COR-L47 (cell line): ENCODE results near the gene PLD5.
"Not testable (repeated sequence)": the region's sequence is repeated elsewhere in the genome, so short reads cannot be mapped to it uniquely, and the experiment has no call there.

Experiments used
- DNase-seq: peaks from one replicate; lab custom pipeline; 2025; lab: John Stamatoyannopoulos, UW

PLD5 gene

DNA sequence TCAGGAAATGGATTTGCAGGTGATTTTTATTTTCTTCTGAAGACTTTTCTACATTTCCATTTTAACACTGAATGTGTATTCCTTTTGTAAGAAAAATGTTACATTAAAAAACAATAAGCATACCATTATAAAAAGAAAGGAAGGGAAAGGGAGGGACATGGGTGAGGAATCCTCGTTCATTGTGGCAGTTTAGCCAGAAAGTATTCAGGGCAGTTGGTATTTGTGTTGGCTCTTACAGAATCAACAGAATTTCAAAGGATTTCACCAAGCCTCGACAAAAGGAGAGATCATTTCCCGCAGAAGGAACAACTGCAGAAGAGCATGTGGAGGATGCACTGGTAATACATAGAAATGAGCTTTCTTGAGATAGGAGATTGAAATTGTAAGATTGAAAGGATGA lies 35.0 kb downstream of the PLD5 start:
- no peak for DNase-seq

DNA sequence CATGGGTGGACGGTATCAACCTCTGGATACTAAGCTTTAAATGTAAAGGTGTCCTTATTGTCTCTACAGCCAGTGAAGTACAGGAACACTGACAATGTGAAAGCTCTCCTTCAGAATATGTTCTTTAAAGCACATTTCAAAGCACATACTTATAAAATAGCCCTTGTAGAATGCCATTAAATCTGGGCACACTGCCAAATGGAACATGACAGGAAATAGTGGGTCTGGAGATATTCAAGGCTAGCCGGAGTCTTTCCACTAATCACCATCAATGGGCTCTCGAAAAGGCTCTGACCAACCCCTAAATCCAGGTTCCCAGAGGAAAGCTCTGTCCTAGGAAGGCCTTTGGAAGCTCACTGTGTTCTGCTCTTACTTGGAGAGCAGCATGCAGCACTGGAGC lies 46.6 kb downstream of the PLD5 start:
- peak; percentile 82 for DNase-seq

DNA sequence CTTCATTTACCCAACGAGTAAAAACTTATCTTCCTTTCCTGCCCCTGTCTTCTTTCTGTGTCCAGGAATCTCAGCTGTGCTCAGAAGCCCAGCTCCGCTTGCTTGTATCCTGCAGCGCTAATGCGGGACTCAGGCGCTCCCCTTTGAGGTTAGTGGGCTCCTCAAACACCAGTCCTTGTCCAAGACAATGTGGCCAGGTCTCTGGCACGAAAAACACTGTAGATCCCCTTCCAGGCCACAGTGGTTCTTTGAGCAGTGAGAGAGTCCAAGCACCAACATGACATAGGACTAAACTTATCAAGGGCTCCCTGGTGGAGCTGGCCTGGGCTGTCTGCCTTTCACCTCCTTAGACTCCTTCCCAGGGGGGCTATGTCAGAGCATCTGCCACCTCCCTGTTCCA lies 53.7 kb downstream of the PLD5 start:
- no peak for DNase-seq

DNA sequence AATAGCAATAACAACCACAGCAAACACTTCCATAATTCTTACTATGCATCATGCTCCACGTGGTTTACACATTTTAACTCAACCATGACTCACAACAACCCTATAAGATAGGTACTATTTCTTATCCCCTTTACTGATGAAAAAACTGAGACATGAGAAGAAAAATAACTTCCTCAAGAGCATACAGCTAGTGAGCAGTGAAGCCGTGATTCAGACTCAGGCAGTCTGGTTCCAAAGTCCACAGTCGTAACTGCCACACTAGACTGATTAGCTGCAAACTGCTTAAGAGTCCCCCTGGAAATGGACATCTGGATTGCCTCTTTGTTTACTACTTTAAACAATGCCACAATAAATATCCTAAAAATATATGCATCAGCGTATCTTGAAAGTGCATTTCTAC lies 55.7 kb downstream of the PLD5 start:
- DNase-seq: no peak

DNA sequence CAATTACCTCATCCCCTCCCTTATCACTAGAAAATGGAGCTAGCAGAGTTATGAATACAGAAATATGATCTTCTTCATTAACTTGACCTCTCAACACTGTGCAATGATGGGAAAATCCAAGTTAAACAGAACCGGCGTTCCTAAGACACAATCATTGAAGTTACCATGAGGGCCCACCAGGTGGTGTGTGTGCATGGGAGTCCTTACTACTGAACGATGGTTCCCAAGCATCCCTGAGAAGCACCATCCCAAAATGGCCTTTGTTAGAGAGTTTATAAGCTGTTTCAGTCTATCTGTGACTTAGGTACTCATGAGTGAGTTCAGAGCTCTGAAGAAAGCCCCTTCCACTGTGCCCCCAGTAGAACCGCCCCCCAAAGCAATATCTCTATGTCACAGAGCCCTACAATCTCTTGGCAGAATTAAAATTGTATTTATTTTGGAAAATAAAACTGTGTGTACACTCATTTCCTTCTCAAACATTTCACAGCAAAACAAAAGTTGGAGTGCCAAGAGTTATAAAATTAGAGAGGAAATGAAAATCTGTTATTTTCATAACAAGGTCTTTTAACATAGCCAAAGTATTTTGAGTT lies 56.8 kb downstream of the PLD5 start:
- peak; percentile 79 for DNase-seq

DNA sequence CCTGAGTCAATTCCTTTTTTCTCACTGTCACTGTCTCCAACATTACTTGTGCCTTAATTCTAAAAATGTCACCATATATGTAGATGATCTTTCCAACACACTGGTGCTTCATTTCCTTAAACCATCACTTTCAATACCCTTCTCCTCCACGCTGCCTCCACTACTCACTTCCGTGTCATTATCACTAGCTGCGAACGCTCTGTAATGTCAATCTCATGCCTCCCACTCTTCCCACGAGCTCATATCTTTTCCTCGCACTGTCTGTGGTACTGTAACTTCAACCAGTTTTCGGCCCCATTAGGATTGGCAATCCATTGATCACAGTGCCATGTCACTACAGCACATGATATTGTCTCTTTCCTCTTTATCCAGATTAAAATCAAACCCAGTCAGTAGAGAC lies 61.6 kb downstream of the PLD5 start:
- no peak for DNase-seq

DNA sequence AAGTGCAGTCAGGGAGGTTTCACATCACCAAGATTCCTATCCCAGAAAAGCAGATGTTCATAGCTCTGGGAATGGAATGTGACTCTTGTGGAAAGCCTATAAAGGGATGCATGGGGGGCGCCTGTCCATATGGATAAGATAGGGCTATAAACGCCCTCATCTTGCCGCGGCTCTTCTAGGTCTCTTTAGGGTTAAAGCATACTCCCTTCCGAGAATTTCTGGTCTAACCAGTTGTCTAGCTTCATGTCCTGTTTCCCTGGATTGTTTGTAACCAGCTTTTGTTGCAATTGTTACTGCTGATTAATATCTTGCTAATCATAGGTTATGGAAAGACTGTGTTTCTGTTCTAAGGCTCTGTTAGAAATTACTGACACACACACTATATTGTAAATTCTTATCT lies 64.8 kb downstream of the PLD5 start:
- DNase-seq: not testable (repeated sequence)

DNA sequence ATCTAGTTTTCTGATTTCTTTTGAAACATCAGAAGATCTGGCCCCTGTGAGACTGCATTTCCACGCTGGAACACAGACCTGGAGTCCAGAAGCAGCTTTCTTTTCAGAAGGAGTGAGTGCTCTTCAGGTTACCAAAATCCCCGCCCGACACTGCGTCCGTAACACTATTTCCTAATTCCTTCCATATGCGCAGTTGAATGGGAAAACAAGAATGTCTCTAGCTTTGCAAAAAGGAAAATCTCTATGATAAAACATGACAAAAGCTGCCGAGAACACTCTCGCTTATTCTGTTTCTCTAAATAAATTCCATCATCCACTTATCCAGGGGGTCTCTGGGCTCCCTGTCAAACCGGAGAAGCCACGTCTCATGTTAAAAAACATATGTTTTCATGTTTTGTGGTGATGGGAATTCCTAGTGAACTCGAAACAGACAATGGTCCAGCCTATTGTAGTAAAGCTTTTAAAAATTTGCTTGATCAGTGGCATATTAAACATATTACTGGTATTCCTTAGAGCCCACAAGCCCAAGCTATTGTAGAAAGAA lies 67.7 kb downstream of the PLD5 start:
- no peak for DNase-seq

DNA sequence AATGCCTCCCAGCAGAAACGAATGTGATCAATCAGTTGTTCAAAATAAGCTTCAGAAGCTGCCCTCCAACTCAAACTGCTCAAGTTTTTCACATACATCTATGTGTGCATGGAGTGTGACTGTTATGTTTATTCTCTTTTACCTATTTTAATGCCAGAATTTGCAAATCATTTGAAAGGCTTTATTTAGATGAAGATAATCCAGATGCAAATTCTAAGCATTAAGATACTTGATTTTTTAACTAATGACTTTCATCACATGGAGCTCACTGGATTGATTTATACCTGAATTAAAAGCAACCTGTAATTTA lies 69.5 kb downstream of the PLD5 start:
- DNase-seq: no peak

DNA sequence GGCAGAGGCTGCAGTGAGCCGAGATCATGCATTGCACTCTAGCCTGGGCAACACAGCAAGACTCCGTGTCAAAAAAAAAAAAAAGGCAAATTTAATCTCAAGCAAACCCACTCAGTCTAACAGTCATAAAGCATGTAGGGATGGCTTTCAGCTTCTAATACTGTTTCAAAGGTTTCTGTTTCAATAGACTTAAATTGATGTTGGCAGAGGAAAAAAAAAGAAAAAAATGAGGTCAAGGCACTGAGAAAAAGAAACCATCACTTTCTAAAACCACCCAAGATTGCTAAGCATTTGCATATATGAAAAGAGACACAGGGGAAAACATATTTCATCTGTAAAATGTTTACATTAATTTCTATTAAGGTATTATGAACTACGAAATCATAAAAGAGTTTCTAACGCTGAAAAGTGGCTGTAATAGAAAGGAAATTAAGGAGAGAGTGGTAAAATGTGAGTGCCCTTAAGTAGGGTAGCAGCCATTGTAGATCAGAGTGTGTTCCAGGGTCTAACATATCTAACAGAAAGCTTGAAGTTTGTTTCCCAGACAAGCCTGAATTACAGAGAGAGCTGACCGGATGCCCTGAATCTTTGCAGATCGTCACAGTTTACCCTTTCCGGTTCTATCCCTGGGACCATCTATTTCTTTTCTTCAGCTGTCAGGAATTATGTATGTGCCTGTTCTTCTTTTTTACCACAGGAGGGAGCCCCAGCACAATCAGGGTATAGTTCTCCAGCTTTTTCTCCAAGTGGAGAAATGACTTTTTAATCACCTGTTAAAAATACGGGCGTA lies 70.0 kb downstream of the PLD5 start:
- peak; percentile 58 for DNase-seq

DNA sequence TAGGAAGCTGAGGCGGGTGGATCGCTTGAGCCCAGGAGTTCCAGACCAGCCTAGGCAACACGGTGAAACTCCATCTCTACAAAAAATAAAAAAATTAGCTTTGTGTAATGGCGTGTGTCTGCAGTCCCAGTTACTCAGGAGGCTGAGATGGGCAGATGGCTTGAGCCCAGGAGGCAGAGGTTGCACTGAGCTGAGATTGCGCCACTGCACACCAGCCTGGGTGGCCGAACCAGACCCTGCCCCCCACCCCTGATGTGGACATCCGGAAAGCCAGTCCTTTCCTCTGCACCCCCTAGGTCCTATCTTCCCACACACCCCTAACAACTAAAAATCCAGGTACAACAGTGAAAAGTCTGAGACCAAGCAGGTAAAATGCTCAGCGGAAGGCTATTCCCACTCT lies 71.9 kb downstream of the PLD5 start:
- DNase-seq: no peak

DNA sequence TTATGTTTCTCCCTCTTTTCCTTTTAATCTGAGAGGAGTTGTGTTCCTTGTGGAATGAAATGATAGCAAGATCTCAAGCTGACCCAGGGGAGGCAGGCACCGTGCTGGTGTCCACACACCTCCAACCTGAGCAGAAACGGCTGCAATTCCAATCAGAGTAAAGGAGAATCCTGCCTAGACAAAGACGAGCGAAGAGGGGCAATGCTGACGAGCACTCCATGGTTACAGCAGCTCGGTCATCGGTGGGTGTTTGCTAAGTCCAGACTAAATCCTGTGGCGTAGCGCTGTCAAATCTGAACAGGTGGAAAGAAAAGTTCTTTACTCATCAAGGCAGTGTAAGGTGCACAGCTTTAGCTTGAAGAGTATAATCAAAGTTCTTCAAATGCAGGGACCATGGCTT lies 74.8 kb downstream of the PLD5 start:
- peak; percentile 26 for DNase-seq

DNA sequence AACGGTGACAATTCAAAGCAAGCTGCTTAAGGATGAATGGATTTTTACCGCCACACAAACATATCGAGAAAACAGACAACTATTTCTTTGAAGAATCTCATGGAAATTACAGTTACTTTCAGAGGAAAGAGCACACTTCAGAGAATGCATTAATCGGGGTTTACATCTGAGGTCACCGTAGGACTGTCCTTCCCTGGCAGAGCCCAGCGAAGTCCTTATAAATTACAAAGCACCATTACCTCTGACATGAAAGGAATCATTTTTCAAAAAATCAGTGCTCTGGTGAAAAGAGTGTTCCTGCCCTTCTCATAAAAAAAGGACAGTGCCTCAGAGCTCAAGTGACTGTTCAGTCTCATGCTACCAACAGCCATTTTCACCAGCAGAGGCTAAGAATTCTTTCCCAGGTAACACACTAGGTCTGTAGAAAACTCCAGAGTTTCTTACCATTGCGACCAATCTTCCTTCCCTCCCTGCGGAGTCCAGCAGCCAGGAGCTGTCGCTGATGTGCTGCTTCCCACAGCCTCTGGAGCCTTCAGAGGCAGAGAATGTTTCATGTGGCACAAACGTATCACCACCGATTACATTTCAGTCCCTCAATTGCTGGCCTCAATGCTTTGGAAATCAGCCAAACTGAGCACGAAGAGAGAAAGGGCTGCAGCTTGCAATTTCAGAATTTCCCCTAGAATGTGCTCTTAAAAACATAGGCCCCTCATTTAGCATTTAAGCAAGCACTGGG lies 75.4 kb downstream of the PLD5 start:
- peak; percentile 63 for DNase-seq

DNA sequence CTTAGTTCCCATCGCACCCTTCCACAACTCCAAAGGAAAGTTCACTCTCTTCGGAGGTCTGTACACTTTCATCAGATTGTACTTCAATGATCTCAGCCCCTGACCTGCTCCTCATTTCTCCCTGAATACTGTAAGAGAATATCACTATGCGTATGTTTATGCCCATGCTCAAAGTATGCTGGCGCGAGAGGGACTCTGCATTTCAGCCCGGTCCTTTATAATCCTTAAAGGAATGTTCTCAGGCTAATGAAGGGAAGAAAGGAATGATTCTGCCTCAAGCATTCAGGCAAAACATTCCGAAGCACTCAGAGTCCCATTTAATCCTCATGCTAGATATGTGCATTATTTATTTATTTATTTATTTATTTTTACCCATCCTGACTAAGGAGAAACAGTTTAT lies 76.8 kb downstream of the PLD5 start:
- DNase-seq: no peak

DNA sequence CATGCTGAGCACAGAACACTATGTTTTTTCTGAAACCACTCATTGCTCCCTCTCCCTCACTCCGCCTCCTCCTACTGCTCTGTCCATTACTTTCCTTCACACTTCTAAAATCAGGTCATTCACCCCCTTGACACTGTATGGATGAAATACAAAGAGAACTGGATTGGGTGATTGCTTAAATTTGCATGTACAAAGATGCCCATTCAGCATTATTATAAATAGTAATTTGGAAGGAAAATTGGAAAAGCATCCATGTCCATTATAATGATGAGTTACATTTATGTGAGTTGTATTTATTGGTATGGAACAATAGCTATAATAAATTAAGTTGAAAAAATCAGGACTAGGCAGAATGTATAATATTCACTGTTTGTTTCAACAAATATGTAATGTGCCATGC lies 83.7 kb downstream of the PLD5 start:
- no peak for DNase-seq

DNA sequence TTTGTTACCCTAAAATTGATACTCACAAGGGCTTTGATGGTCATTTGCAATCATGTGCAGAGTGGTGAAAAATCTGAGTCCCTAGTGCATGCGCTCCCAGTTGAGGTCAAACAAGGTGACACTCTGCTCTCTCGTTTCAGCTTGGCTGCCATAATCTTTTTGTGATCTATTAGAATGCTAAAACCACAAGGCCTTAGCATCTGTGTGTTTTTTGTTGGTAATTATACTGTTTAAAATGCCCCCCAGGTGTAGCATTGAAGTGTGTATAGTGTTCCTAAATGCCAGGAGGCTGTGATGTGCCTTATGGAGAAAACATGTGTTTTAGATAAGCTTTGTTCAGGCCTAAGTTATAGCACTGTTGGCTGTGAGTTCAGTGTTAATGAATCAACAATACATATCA lies 89.3 kb downstream of the PLD5 start:
- DNase-seq: no peak

DNA sequence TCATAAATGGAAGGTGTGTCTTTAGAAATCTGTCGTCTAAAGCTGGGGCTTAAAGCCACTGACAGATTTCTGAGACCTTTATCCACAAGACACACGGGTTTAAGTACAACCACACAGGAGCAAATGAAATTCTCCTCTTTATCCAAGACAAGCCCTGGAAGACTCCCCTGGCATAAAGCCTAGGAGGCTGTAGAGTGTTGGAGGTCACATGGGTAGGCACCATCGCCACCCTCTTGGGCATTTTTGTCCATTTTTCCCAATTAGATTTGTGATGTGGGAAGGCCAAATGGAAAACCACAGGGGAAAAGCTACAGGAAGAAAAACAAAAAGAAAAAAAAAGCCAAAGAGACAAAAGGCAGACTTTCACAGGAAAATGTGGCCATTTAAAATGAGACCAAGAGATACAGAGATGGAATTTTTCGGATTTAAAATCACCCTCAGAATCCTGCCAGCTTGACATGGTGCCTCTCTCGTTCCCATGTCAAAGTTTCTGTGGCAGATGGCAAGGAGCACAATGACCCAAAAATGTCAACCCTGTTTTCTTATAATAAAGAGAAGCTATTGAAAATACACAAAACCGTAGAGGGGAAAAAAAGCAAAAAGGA lies 91.9 kb downstream of the PLD5 start:
- DNase-seq: no peak

DNA sequence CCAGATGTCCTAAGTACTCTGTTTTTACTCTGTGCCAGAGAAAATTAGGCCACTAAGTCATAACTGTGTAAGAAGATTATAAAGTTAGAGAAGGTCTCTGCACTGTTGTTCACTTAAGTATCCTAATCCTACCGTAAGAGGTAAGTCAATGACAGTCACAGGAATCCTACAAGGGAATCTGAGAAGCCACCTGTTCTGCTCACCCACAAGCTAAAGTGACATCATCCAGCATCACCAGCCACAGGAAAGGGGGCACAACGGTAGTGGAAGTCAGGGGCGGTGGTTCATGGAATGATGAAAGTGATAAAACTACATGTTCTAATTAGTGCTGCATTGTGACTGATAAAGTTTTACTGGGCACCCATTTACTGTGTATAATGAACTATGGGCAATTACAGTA lies 92.7 kb downstream of the PLD5 start:
- DNase-seq: no peak

DNA sequence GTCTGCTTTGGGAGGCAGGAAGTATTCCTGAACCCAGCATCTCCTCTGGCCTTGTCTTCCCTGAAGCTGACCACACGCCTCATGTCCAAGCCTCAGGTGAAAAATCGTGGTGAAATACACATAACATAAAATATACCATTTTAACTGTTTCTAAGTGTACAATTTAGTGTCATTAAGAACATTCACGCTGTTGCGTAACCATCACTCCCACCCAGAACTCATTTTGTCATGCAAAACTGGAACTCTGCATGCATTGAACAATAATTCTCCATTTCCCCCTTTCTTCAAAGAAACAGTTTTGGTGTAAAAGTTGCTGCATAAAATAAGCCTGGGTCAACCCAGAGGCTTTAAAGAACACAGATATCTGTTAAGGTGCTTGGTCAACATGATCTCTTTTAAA lies 93.5 kb downstream of the PLD5 start:
- DNase-seq: no peak

DNA sequence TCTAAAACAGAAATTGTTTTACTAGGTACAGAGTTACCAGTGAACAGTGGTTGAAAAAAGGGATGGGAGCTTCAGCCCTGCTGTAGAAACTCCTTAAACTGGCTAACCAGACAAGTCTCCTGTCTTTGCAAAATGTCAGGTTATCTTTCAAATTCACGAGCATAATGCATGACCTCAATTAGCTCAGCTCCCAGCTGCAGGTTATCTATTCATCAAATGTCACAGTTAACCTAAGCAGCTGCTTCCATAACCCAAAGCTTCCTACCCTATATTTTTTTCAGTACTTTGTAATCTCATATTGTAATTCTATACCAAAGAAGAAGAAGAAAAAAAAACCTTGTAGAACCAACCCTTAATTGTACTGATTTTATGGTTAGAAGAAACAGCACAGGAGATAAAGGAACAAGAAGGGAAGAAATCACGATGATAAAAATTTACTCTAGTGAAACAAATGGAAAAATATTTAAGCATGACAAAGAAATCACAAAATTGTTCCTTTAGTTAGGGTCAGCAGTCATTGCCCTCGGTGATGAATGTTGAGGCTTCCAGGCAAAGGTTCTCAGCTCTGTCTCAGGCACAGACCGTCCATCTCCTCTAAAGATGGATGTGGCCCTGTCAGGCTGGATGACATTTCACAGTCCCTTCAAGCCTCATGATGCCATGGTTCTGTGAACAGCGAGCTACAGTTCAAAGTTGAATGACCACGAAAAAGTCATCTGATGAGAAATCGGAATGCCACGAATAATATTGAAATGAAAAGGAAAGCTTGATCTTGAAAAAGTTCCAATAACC lies 95.9 kb downstream of the PLD5 start:
- DNase-seq: peak; percentile 26

DNA sequence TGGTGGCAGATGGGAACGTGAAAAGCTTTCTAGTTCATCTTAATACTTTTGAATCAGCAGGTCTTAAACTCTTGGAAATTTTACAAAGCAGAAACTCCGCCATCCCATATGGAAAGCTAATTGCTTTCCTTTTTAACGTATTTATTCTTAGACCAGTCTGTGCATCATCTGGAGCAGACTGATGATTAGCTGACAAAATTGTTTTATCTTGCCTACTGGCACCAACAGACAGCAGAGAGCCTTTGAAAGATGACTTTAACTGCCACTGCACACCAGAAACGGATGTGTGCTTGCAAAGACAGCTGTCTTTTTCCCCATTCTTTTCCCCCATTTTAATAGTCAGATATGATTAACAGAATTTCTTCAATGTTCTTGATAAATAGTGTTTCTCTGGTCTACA lies 97.0 kb downstream of the PLD5 start:
- no peak for DNase-seq
